GM12873 (cell line): Measurements from ENCODE around the gene SIGLEC11.

Experiments used
- CTCF ChIP-seq: IDR thresholded peaks from 2 replicates; pipeline ENCODE4 v1.5.1; 2012; ENCODE audit warnings: low read depth, mild to moderate bottlenecking, moderate library complexity, low read length, control low read depth; ENCODE audit not compliant: insufficient read depth; ENCODE audit errors: missing control alignments

SIGLEC11 gene

GRCh38 chr19:49978324-49978723, 17.4 kb upstream of the SIGLEC11 start:
- TF ChIP-seq CTCF = no peak

- TF ChIP-seq CTCF = no peak
Measured at GRCh38 chr19:49977881-49978280, 16.9 kb upstream of the SIGLEC11 start.

DNA sequence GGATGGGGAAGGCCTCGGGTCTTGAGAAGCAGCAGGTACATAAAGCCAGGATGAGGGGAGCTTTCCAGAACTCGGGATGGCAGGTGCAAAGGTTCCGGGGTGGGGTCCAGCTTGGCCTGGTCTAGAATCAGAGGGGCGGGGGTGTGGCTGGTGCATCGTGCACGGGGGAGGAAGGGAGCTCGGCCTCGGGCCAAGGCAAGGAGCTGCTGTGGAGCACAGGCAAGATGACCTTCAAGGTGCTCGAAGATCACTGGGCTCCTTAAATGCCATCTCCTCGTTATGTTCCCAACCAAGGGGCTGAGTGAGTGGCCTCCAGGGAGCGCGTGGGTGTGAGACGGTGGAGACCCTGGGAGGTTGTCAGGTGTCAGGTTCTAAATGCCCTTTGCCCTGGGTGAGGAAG, 16.1 kb upstream of the SIGLEC11 start:
- no peak for TF ChIP-seq CTCF

GRCh38 chr19:49976496-49976895, 15.5 kb upstream of the SIGLEC11 start:
- no peak for TF ChIP-seq CTCF

DNA sequence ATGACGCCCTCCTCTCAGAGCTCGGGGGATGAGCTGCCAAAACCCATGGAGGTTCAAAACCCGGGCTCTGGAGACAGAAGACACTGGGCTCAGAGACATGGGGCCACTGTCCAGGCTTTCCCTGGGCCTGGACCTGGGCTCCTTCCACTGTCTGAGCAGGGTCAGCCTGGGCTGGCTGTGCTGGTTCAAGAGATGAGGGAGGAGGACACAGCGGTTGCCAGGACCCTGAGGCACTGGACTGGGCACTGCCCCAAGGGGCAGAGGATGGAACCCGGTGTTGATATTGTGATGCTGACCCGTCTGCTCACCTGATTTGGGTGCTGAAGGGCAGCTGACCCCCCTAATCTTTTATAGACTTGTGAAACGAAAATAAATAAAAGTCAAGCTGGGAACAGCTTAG, 14.1 kb upstream of the SIGLEC11 start:
- TF ChIP-seq CTCF = no peak

DNA sequence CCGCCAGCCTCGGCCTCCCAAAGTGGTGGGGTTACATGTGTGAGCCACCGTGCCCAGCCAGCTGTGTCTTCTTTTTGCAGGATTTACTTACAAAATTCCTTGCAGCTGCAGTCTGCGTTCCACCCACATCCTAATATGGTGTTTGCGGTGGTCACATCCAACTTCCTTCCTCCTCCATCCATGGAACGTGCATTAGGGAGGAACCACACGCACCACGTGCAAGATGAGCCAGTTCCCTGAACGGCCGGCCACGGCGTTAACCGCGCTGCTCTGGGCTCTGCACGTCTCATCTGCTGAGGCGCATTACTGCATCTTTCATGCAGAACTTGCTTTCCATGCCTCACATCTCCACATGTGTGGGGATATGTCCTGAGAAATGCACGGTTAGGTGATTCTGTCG, 13.0 kb upstream of the SIGLEC11 start:
- TF ChIP-seq CTCF = no peak

DNA sequence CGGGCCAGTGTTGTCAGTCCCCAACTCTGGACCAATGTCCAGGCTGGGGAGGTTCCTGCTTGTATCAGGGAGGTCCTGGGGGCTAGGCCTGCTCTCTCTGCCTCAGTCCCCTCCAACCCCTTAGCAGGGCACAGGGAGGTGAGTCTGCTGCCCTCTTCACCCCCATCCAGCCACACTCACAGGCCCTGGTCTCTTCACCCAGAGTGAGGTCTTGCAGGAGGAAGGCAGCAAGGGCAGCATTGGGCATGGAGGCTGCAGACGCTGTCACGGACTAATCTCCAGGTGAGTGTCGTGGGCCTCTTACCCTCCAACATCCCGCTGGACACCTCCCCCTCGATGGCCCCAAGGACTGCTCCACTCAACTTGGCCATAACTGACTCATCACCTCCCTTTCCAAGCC, 11.9 kb upstream of the SIGLEC11 start:
- no peak for TF ChIP-seq CTCF
